GM18867 (cell line): ENCODE results near the gene PABPN1.
"Not testable (repeated sequence)": the region's sequence is repeated elsewhere in the genome, so short reads cannot be mapped to it uniquely, and the experiment has no call there.

ENCODE experiments used
- ATAC-seq: cut with Tn5 transposase; IDR thresholded peaks from one replicate; pipeline ENCODE4 v1.9.1; 2021; ENCODE audit warnings: mild to moderate bottlenecking, moderate library complexity; ENCODE audit not compliant: unreplicated experiment

Gene PABPN1

DNA sequence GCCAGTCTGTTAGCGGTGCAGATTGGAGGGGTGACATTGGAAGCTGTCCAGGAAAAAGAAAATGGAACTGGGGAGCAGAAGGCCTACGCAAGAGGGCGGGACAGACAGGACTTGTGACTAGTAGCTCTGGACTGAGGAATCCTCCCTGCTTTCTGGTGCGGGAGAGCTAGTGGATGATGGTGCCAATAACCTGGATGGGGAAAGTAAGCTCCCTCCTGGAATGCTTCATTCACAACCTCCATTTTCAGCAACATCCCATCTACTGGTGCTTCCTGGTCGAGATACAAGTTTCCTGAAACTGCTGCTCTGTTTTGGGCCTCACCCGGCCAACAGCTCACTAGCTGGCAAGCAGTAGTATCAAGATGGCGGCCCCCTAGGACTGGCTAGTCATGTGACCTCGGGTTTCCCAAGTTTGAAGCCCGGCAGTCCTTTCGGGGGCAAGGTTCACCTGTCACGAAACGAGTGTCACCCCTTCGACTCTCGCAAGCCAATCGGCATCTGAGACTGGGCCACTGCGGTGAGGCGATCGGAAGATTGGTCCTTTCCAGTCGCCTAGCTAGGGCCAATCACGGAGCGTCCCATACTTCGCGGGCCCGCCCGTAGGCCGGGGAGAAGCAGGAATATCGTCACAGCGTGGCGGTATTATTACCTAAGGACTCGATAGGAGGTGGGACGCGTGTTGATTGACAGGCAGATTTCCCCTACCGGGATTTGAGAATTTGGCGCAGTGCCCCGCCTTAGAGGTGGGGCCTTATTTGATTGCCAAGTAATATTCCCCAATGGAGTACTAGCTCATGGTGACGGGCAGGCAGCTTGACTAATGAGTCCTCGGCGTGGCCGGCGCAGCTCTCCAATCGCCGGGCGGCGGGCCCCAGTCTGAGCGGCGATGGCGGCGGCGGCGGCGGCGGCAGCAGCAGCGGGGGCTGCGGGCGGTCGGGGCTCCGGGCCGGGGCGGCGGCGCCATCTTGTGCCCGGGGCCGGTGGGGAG lies at the start of gene PABPN1:
TSS of gene PABPN1 (plus strand) at position 874 of the 988 bp plus-strand sequence. CDS start at position 887, 13 bp downstream.
- ATAC-seq, result peak; percentile 88

DNA sequence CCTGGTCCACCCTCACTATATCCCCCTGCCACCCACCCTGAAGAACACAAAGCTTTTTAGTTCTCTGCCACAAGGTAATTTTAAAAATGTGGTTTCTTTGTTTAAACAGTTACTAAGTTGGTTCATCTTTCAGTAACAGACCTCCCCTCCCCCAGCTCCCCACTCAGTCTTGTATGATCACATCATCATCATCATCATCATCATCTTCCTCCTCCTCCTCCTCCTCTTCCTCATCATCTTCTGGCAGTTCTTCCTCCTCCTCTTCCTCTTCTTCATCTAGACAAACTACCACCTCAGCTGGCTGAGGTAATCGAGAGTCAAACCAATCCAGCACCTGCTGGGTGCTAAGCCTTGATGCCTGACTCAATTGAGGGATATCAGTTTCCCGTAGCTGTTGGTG lies 45.8 kb upstream of the PABPN1 start:
- ATAC-seq, result no peak

DNA sequence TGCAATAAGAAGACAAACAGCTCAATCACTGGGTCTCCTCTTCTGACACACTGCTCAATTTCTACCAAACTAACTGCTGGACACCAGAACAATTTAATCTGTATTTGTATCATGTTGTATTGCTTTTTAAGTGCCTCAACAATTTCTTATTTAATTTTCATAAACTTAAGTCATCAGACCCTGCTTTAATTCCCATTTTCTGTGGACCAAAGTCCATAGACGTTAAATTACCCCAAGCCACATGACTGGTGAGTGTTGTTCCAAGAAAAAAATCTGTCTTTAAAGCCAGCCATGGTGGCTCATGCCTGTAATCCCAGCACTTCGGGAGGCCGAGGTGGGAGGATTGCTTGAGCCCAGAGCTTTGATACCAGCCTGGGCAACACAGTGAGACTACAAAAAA lies 44.1 kb upstream of the PABPN1 start:
- ATAC-seq, result no peak

- not testable (repeated sequence) for ATAC-seq
Observed at GRCh38 chr14:23277928-23278327, 43.3 kb upstream of the PABPN1 start.

DNA sequence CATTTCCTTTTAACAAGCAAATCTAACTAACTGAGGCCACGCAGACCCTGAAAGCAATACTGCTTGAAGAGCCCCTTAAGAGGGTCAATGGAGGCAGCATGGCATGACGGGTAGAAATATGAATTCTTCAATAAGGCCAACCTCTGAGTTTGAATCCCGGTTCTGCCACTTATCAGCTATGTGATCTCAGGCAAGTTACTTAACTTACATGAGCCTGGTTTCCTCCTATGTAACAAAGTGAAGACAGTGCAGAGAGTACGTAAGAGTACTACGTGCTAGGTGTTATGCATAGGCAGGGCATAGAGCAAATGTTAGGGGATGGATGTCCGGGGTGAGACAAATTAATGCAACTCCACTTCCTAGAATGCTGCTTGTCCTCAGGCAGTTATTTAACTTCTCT lies 40.0 kb upstream of the PABPN1 start:
- ATAC-seq, result no peak

DNA sequence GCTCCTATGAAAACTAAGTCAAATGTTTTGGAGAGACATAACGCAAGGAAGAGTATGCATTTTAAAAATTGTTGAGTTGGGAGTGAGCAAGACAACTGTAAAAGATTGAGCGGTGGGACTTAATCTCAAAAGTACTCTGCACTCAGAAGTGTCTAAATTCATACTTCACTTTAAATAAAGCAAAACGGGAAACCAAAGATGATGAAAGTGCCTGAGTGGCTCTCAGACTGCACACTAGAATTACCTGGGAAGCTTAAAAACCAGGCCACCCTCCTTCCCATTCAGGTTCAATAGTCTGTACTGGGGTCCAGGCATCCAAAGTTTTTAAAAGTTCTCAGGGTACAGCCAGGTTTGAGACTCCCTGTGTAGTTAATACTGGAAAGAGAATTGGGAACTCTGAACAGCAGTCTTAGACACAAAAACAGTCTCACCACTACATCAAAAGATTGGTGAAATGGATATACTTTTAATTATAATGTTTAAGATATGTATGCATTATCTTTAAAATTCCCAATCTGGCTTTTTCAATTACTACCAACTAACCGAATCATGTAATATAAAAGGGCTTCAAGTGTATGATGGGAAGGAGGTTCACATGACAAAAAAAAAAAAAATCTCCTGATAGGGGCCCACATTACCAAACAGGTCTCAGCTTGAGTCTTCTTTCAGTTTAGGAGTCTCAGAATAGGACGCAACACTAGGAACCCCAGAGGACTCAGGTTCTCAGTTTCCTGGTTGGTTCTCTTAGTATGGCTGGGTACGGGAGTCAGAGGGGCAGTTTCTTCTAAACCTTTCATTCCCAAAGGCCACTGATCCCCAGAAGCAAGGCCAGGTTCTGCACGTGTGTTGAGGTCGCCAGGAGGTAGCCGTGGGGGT lies 36.4 kb upstream of the PABPN1 start:
- no peak for ATAC-seq

GRCh38 chr14:23285530-23286019 lies 35.7 kb upstream of the PABPN1 start:
- peak; percentile 20 for ATAC-seq

DNA sequence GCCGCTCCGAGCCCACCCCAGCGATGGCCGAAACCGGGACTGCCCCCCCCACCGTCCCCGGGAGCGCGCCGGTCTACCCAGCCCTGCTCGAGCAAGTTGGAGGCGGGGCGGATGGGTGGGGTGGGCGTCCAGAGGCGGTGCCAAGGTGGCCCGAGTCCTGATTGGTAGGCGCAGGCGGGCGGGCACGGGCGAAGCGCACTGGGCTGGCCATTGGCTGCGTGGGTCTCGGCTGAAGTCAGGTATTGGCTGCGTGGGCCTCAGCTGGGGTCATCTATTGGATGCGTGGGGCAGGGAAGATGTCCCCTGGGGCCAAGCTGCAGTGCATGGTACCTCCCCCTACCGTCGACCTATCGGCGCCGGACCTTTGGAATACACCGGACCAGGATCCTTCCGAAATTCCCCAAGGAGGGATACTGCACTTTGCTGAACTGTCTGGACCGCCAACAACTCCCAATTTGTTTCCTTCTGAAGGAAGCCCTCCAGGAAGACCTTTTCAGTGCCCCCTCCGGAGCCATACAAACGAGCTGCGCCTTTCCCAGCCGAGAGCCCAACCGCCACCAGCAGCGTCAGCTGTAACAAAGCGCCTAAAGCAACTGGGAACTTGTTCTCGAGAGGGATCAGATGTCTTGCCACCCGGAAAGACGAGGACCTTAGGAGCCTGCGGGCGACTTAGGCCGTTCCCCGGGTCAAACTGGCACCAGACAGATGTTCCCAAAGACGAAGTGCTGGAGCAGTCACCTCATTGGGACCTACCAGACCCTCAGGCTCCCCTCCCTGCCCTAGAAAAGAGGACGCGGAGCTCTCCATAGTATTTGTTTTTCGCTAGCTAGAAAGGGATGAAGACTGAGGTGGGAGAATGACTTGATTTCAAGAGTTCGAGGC lies 35.0 kb upstream of the PABPN1 start, which contains the start of gene HOMEZ:
TSS of gene HOMEZ (minus strand) at position 113 of the 882 bp plus-strand sequence. CDS start 180 bp downstream, outside the sequence.
- ATAC-seq, result peak; percentile 96

DNA sequence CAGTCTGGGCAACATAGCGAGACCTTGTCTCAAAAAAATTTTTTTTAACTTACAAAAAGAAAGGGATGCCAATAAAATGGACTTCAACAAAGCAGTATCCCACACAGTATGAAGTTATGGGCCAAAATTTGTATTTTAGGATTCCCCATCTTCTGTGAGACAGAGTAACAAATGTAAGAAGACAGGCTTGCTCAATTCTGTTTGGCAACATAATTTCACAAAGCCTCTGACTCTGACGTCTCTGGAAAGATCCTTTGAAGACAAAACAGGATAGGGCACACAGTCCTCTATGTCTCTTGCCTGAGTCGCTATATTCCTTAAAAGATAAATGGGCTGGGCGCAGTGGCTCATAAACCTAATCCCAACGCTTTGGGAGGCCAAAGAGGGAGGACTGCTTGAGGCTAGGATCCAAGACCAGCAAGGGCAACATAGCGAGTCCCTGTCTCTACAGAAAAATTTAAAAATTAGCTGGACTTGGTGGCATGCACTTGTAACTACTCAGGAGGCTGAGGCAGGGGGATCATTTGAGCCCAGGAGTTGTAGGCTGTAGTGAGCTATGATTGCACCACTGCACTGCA lies 34.3 kb upstream of the PABPN1 start:
- no peak for ATAC-seq

GRCh38 chr14:23294734-23295561 lies 26.3 kb upstream of the PABPN1 start:
- no peak for ATAC-seq

- no peak for ATAC-seq
Observed at GRCh38 chr14:23296012-23296777, 25.1 kb upstream of the PABPN1 start.

DNA sequence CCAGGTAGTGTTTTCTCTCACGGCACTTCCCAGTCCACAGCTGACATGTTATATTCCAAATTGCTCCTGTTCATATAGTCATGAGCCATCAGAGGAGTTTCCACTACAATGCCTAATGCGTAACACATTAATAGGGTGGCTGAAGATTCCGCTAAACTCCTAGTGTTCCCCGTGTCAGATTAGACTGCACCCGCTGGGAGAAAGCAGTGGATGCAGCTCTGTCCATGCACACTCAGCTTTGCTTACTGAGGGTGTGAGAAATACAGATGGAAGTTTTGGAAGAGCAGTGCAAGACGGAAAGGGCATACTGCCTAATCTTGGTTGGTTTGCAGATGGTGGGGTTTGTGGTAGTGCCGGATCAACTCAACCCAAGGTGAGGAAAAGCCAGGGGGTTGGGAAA lies 24.2 kb upstream of the PABPN1 start:
- ATAC-seq, result no peak

GRCh38 chr14:23297611-23298277 lies 23.5 kb upstream of the PABPN1 start:
- no peak for ATAC-seq

- ATAC-seq, result no peak
Observed at GRCh38 chr14:23299211-23299957, 21.9 kb upstream of the PABPN1 start.

DNA sequence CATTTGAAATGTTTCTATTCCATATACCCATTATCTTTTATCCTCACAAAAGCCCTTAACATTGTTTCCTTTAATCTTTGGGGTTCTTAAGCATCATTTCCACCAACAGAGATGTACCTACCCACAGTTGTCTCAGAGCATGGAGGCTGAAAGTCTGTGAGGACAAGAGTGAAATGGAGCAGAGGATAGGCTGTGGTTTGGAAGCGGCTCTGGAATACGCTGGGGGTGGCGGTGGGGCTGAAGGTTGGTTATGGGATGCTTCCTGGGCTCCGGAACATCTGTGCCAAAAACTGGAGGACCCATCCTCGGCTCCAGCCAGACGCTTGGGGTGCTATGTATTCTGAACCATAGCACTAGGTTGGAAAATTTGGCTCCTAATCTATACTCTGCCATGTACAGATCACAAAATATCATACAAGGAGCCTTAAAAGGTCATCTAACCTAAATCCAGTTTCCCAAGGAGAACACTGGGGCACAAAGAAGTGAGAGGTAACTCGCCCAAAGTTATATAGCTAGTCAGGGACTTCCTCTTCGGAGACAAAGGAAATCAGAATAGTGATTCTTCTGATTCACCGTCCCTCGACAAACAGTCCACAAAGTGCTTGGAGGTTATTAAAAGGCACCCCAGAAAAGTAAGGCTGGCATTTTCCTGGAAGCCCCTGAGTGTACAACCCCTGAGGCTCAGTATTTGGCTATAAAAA lies 21.1 kb upstream of the PABPN1 start:
- no peak for ATAC-seq

DNA sequence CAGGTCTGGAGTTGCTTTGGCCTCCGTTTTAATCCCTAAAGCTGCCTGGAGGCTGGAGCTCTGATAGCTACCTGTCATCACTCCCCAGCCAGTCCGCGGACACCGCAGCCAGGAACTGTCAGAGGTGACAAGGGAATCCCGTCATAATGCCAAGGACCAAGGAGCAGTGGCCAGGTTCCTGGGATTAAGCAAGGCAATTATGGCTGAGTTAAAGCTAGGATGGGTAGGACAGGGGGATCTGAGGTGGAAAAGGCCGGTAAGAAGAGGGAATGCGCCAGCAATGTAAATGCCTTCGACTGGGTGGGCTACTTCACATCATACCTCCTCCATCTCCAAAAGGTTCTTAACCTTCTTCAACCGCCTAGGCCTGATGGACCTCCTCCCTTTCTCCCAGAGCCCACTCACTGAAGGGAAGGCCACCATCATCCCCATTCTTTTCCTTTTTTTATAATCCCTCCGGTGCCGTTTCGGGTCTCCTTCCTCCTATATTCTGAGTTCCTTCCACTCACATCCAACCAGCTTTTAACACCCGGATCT lies 20.5 kb upstream of the PABPN1 start:
- no peak for ATAC-seq
